ENCODE data around the gene ABCC4. TPM values are rescaled to one million over a fixed set of nuclear protein-coding genes. Genes with fewer than 3 reads are reported as not detected.
A peak's percentile ranks its signal among the peaks of the same experiment; 100 is the strongest.

Gene ABCC4
- total RNA-seq, 1 donor from 2014 or later = 21.7 TPM

- H3K36me3 Mint-ChIP-seq = peaks cover 12% of the 10 kb centered on the region
- H3K9me3 Mint-ChIP-seq = peaks cover 2% of the 10 kb centered on the region
- no peak overlapping the region for H3K27ac Mint-ChIP-seq
- DNase-seq (ENCODE audit: extremely low spot score, unreplicated experiment) = no peak
- no peak for TF ChIP-seq CTCF (conservative IDR thresholded peaks at IDR 0.05)
- H3K4me3 Mint-ChIP-seq = no peak overlapping the region
- peaks cover 23% of the 10 kb centered on the region for H3K4me1 Mint-ChIP-seq (ENCODE audit: unreplicated experiment)
- no peaks in the 10 kb centered on the region for H3K27me3 Mint-ChIP-seq
These were observed 182.5 kb downstream of the ABCC4 start for GRCh38 chr13:95118541-95119324.

- no peak for TF ChIP-seq CTCF (conservative IDR thresholded peaks at IDR 0.05)
- no peak for DNase-seq (ENCODE audit: extremely low spot score, unreplicated experiment)
- Mint-ChIP-seq H3K4me3 (no peak overlapping the region), H3K4me1 (ENCODE audit: unreplicated experiment) (peaks cover 20% of the 10 kb centered on the region), H3K27me3 (no peaks in the 10 kb centered on the region), H3K27ac (no peak overlapping the region), H3K36me3 (peaks cover 9% of the 10 kb centered on the region), H3K9me3 (no peaks in the 10 kb centered on the region)
These were observed 184.2 kb downstream of the ABCC4 start for GRCh38 chr13:95117092-95117491.

GRCh38 chr13:95115525-95115924 lies 185.7 kb downstream of the ABCC4 start:
- TF ChIP-seq CTCF (conservative IDR thresholded peaks at IDR 0.05) = no peak
- H3K27ac Mint-ChIP-seq = peak overlapping the region; percentile 32
- H3K27me3 Mint-ChIP-seq = no peaks in the 10 kb centered on the region
- H3K9me3 Mint-ChIP-seq = no peaks in the 10 kb centered on the region
- H3K4me3 Mint-ChIP-seq = peak overlapping the region; percentile 8
- H3K36me3 Mint-ChIP-seq = peaks cover 5% of the 10 kb centered on the region
- peaks cover 24% of the 10 kb centered on the region for H3K4me1 Mint-ChIP-seq (ENCODE audit: unreplicated experiment)
- no peak for DNase-seq (ENCODE audit: extremely low spot score, unreplicated experiment)

GRCh38 chr13:95113601-95114000 lies 187.7 kb downstream of the ABCC4 start:
- Mint-ChIP-seq H3K4me3 (no peak overlapping the region), H3K27me3 (no peaks in the 10 kb centered on the region), H3K36me3 (peaks cover 11% of the 10 kb centered on the region), H3K9me3 (no peaks in the 10 kb centered on the region), H3K27ac (no peak overlapping the region), H3K4me1 (ENCODE audit: unreplicated experiment) (peaks cover 24% of the 10 kb centered on the region)
- TF ChIP-seq CTCF (conservative IDR thresholded peaks at IDR 0.05) = no peak
- no peak for DNase-seq (ENCODE audit: extremely low spot score, unreplicated experiment)

GRCh38 chr13:95112883-95113282 lies 188.4 kb downstream of the ABCC4 start:
- H3K36me3 Mint-ChIP-seq = peaks cover 11% of the 10 kb centered on the region

More at GRCh38 chr13:95112883-95113282, 188.4 kb downstream of the ABCC4 start:
- H3K4me3 Mint-ChIP-seq = no peak overlapping the region
- H3K27me3 Mint-ChIP-seq = no peaks in the 10 kb centered on the region
- H3K27ac Mint-ChIP-seq = no peak overlapping the region
- H3K9me3 Mint-ChIP-seq = no peaks in the 10 kb centered on the region
- DNase-seq (ENCODE audit: extremely low spot score, unreplicated experiment) = no peak
- TF ChIP-seq CTCF (conservative IDR thresholded peaks at IDR 0.05) = no peak
- peaks cover 24% of the 10 kb centered on the region for H3K4me1 Mint-ChIP-seq (ENCODE audit: unreplicated experiment)
